Panc1 (cell line): ENCODE measurements around the gene NSMCE1. TPM values are rescaled to one million over a fixed set of nuclear protein-coding genes. Genes with fewer than 3 reads are reported as not detected.
"Not testable (repeated sequence)": the region's sequence is repeated elsewhere in the genome, so short reads cannot be mapped to it uniquely, and the experiment has no call there.

Experiments used
- ATAC-seq: fragments of 200-7000 bp; cut with Tn5 transposase; 2 replicates; pipeline ENCODE4 v1.9.1; 2020; ENCODE audit warnings: mild to moderate bottlenecking, moderate library complexity
- BruUV-seq: library from RNA; stranded (reverse); fragments of 400-500 nt; replicated peaks from 2 replicates; lab custom pipeline; 2021; lab: Mats Ljungman, UMichigan
- CTCF ChIA-PET: fragments of 300-600 bp; sonication (Branson Sonifier 250); formaldehyde crosslinking; loops from one replicate; lab custom pipeline; 2022; ENCODE audit warnings: antibody characterized with exemption; lab: Charles Lee
- POLR2A ChIA-PET: fragments of 300-600 bp; sonication (Branson Sonifier 250); formaldehyde crosslinking; loops from one replicate; lab custom pipeline; 2022; ENCODE audit warnings: antibody characterized with exemption; lab: Charles Lee
- DNase-seq: peaks from one replicate; pipeline ENCODE4 v3.0.0-alpha.2; 2010; ENCODE audit warnings: low read depth, low spot score
- H3K27ac ChIP-seq: 2 replicates; pipeline ENCODE4 v1.5.1; 2011; ENCODE audit warnings: mild to moderate bottlenecking, low read length, inconsistent platforms
- H3K27me3 ChIP-seq: fragments of 200-500 bp; sonication (Bioruptor generic); 2 replicates; pipeline ENCODE4 v1.6.0; 2014; ENCODE audit warnings: low read length, inconsistent platforms; ENCODE audit not compliant: control insufficient read depth, insufficient read depth
- H3K36me3 ChIP-seq: fragments of 200-500 bp; sonication (Bioruptor generic); 2 replicates; pipeline ENCODE4 v1.5.1; 2014; ENCODE audit warnings: inconsistent platforms, mild to moderate bottlenecking, low read length, moderate library complexity; ENCODE audit not compliant: control insufficient read depth, insufficient read depth
- H3K4me1 ChIP-seq: 2 replicates; pipeline ENCODE4 v1.5.1; 2011; ENCODE audit warnings: inconsistent platforms, mild to moderate bottlenecking, low read length, moderate library complexity; ENCODE audit not compliant: control insufficient read depth, insufficient read depth
- H3K4me3 ChIP-seq, 2 experiments: 2 replicates each; pipeline ENCODE4 v1.5.1; 2011 to 2012; ENCODE audit warnings: low read depth in 2 of 2, low read length in 2 of 2, mild to moderate bottlenecking in 2 of 2, inconsistent platforms in 1 of 2, moderate library complexity in 1 of 2
- H3K9me3 ChIP-seq: fragments of 200-500 bp; sonication (Bioruptor generic); 2 replicates; pipeline ENCODE4 v1.5.1; 2014; ENCODE audit warnings: low read depth, mild to moderate bottlenecking, inconsistent platforms, low read length, moderate library complexity; ENCODE audit not compliant: control insufficient read depth, insufficient read depth
- CTCF ChIP-seq: fragments of 450-650 bp; IDR thresholded peaks from 2 replicates; pipeline ENCODE4 v1.5.1; 2017; ENCODE audit warnings: mild to moderate bottlenecking
- POLR2AphosphoS5 ChIP-seq: IDR thresholded peaks from 2 replicates; pipeline ENCODE4 v1.6.1; 2012; ENCODE audit warnings: mild to moderate bottlenecking, low read depth, low read length, moderate library complexity
- REST ChIP-seq, 2 experiments: IDR thresholded peaks; 2 replicates each; pipeline ENCODE4 v1.6.1; 2011 to 2012; ENCODE audit warnings: low read depth in 2 of 2, control low read depth in 1 of 2, low read length in 1 of 2, mild to moderate bottlenecking in 1 of 2, moderate library complexity in 1 of 2; ENCODE audit not compliant: insufficient read depth in 1 of 2
- SIN3A ChIP-seq: IDR thresholded peaks from 2 replicates; pipeline ENCODE4 v1.6.1; 2012; ENCODE audit warnings: low read depth, mild to moderate bottlenecking, low read length, moderate library complexity, borderline replicate concordance; ENCODE audit not compliant: insufficient read depth
- TCF7L2 ChIP-seq: IDR thresholded peaks from 2 replicates; pipeline ENCODE4 v1.6.1; 2011; ENCODE audit warnings: mild to moderate bottlenecking, low read depth, low read length, inconsistent platforms
- in situ Hi-C: cut with HindIII; loops from 2 replicates; pipeline ENCODE4 v1.10.0; 2016; ENCODE audit warnings: low sequenced_read_pairs, low pct_unique_long_range_greater_than_20kb
- intact Hi-C: fragments of 100-400 bp; cut with micrococcal nuclease; formaldehyde crosslinking; loops from one replicate; pipeline ENCODE4 v1.10.0; 2022; ENCODE audit not compliant: unreplicated experiment
- total RNA-seq: library from RNA; stranded (reverse); gene quantifications from one replicate; pipeline ENCODE4 v1.2.1, GENCODE V29; 2021; ENCODE audit not compliant: unreplicated experiment

NSMCE1 gene
- total RNA-seq, 1 experiment from 2014 or later = 48.2 TPM

- no peaks in the 10 kb centered on the region for H3K27me3 ChIP-seq
- no peaks in the 10 kb centered on the region; the same call in 1 of the 2 replicates for H3K36me3 ChIP-seq
- no TSS peak for BruUV-seq
- no peak overlapping the region for H3K27ac ChIP-seq
- in situ Hi-C loops (no loop called here), intact Hi-C loops (no loop called here)
- H3K4me1 ChIP-seq = peaks cover 5% of the 10 kb centered on the region
- CTCF ChIA-PET = no interaction called here
- no peak overlapping the region for H3K4me3 ChIP-seq
- ATAC-seq (no peak), DNase-seq (no peak)
- TF ChIP-seq TCF7L2 (no peak), POLR2AphosphoS5 (no peak), CTCF (no peak)
- POLR2A ChIA-PET = no interaction called here
- no peaks in the 10 kb centered on the region for H3K9me3 ChIP-seq
These were observed 16.9 kb downstream of the NSMCE1 start for GRCh38 chr16:27251541-27252205.

- in situ Hi-C loops, H3K9me3 ChIP-seq, DNase-seq, intact Hi-C loops, ATAC-seq, H3K36me3 ChIP-seq, POLR2A ChIA-PET, H3K4me1 ChIP-seq, H3K4me3 ChIP-seq, H3K27me3 ChIP-seq, H3K27ac ChIP-seq, BruUV-seq, CTCF ChIA-PET: not testable (repeated sequence)
These were observed 19.7 kb downstream of the NSMCE1 start for GRCh38 chr16:27248886-27249285.

GRCh38 chr16:27248036-27248435 is 20.5 kb downstream of the NSMCE1 start:
- H3K4me1 ChIP-seq = peaks cover 4% of the 10 kb centered on the region; the same call in 1 of the 2 replicates

More at GRCh38 chr16:27248036-27248435, 20.5 kb downstream of the NSMCE1 start:
- Histone ChIP-seq H3K4me3 (no peak overlapping the region), H3K36me3 (no peaks in the 10 kb centered on the region), H3K27ac (no peak overlapping the region), H3K9me3 (no peaks in the 10 kb centered on the region), H3K27me3 (no peaks in the 10 kb centered on the region)
- POLR2A ChIA-PET = interaction anchor here (0.6 kb wide), 1 partner anchor 60 kb away, joined by 3 read pairs; no protein-coding TSS in a partner anchor
- ATAC-seq (no peak), DNase-seq (no peak)
- in situ Hi-C loops = no loop called here
- no TSS peak for BruUV-seq
- intact Hi-C loops = no loop called here
- CTCF ChIA-PET = interaction anchor here (0.7 kb wide), 2 partner anchors 68 to 107 kb away, joined by 4 to 6 read pairs; no protein-coding TSS in a partner anchor
- TF ChIP-seq CTCF (no peak), POLR2AphosphoS5 (no peak), SIN3A (no peak), REST (IDR thresholded peaks at IDR 0.05; ENCODE audit: insufficient read depth in 1 of 2, low read depth in 2 of 2, low read length in 1 of 2) (no peak), TCF7L2 (no peak)
